ENCODE results near the gene OFD1.

Gene OFD1

GRCh38 chrX:13734278-13735172 is at the start of gene OFD1, which contains the start of gene TRAPPC2:
TSS of gene OFD1 (plus strand) at chrX:13734748. CDS start at chrX:13735072, 324 bp downstream.
TSS of gene TRAPPC2 (minus strand) at chrX:13734620. CDS start at chrX:13719963, 14,657 bp downstream.
- DNase-seq: peak; percentile 87
- Mint-ChIP-seq H3K9me3 (peaks cover 35% of the 10 kb centered on the region), H3K27me3 (ENCODE audit: low read depth, poor library complexity) (no peaks in the 10 kb centered on the region), H3K36me3 (ENCODE audit: low read depth) (peaks cover 32% of the 10 kb centered on the region), H3K4me3 (peak within 1 kb of the TSS; percentile 87), H3K27ac (peak within 1 kb of the TSS; percentile 91), H3K4me1 (peaks cover 38% of the 10 kb centered on the region)
- no peak for TF ChIP-seq CTCF (IDR thresholded peaks at IDR 0.05)

- no peaks in the 10 kb centered on the region for H3K36me3 Mint-ChIP-seq (ENCODE audit: low read depth)
- H3K4me1 Mint-ChIP-seq: peaks cover 10% of the 10 kb centered on the region
- no peak for TF ChIP-seq CTCF (IDR thresholded peaks at IDR 0.05)
- DNase-seq: no peak
- no peak overlapping the region for H3K27ac Mint-ChIP-seq
- H3K27me3 Mint-ChIP-seq (ENCODE audit: low read depth, poor library complexity): no peaks in the 10 kb centered on the region
- H3K4me3 Mint-ChIP-seq: no peak overlapping the region
- H3K9me3 Mint-ChIP-seq: peaks cover 46% of the 10 kb centered on the region
These were observed 49.3 kb upstream of the OFD1 start for GRCh38 chrX:13685126-13685763.

- H3K27ac Mint-ChIP-seq: no peak overlapping the region
- no peak for TF ChIP-seq CTCF (IDR thresholded peaks at IDR 0.05)
- peaks cover 5% of the 10 kb centered on the region for H3K36me3 Mint-ChIP-seq (ENCODE audit: low read depth)
- peaks cover 20% of the 10 kb centered on the region for H3K4me1 Mint-ChIP-seq
- DNase-seq: no peak
- H3K27me3 Mint-ChIP-seq (ENCODE audit: low read depth, poor library complexity): no peaks in the 10 kb centered on the region
- H3K9me3 Mint-ChIP-seq: peaks cover 36% of the 10 kb centered on the region
- no peak overlapping the region for H3K4me3 Mint-ChIP-seq
These were observed 47.3 kb upstream of the OFD1 start for GRCh38 chrX:13687203-13687602.

GRCh38 chrX:13688384-13688957 is 46.1 kb upstream of the OFD1 start:
- TF ChIP-seq CTCF (IDR thresholded peaks at IDR 0.05): no peak
- Mint-ChIP-seq H3K4me3 (peak overlapping the region; percentile 95), H3K36me3 (ENCODE audit: low read depth) (peaks cover 5% of the 10 kb centered on the region), H3K27ac (no peak overlapping the region), H3K27me3 (ENCODE audit: low read depth, poor library complexity) (no peaks in the 10 kb centered on the region), H3K4me1 (peaks cover 33% of the 10 kb centered on the region), H3K9me3 (peaks cover 35% of the 10 kb centered on the region)
- no peak for DNase-seq

- Mint-ChIP-seq H3K27ac (peak within 1 kb of the TSS; percentile 97), H3K27me3 (ENCODE audit: low read depth, poor library complexity) (no peaks in the 10 kb centered on the region), H3K36me3 (ENCODE audit: low read depth) (peaks cover 5% of the 10 kb centered on the region), H3K4me3 (peak within 1 kb of the TSS; percentile 95), H3K4me1 (peaks cover 37% of the 10 kb centered on the region), H3K9me3 (peaks cover 29% of the 10 kb centered on the region)
- no peak for TF ChIP-seq CTCF (IDR thresholded peaks at IDR 0.05)
- peak; percentile 92 for DNase-seq
These were observed 45.4 kb upstream of the OFD1 start, which contains the start of gene RAB9A for GRCh38 chrX:13688958-13689740. TSS of gene RAB9A (plus strand) at chrX:13689128. CDS start at chrX:13708747, 19,619 bp downstream.
